ENCODE measurements around the gene CDH23.

Gene CDH23

GRCh38 chr10:71584461-71584860 is 187.7 kb downstream of the CDH23 start:
- Histone ChIP-seq H3K79me2 (ENCODE audit: insufficient read depth, low read length) (no peaks in the 10 kb centered on the region), H3K4me3 (ENCODE audit: low read length, poor library complexity, severe bottlenecking) (no peak overlapping the region), H3K9me3 (ENCODE audit: insufficient read depth, low read depth, low read length) (no peaks in the 10 kb centered on the region), H3K4me2 (ENCODE audit: low read depth, low read length, poor library complexity, severe bottlenecking) (no peak overlapping the region), H2AFZ (ENCODE audit: low read length) (no peak overlapping the region), H3F3A (ENCODE audit: low read depth) (no peaks in the 10 kb centered on the region), H3K36me3 (ENCODE audit: insufficient read depth, low read length) (no peaks in the 10 kb centered on the region), H3K4me1 (ENCODE audit: insufficient read depth, low read length, poor library complexity, severe bottlenecking) (no peaks in the 10 kb centered on the region), H3K27me3 (ENCODE audit: insufficient read depth, low read length, poor library complexity, severe bottlenecking) (no peaks in the 10 kb centered on the region), H3K9me2 (replicated peaks; ENCODE audit: low read depth, low read length) (no peaks in the 10 kb centered on the region), H4K20me1 (ENCODE audit: insufficient read depth, low read length, poor library complexity, severe bottlenecking) (no peaks in the 10 kb centered on the region), H3K9ac (ENCODE audit: low read depth, low read length, poor library complexity, severe bottlenecking) (no peak overlapping the region)
- TF ChIP-seq, protein P1, sequence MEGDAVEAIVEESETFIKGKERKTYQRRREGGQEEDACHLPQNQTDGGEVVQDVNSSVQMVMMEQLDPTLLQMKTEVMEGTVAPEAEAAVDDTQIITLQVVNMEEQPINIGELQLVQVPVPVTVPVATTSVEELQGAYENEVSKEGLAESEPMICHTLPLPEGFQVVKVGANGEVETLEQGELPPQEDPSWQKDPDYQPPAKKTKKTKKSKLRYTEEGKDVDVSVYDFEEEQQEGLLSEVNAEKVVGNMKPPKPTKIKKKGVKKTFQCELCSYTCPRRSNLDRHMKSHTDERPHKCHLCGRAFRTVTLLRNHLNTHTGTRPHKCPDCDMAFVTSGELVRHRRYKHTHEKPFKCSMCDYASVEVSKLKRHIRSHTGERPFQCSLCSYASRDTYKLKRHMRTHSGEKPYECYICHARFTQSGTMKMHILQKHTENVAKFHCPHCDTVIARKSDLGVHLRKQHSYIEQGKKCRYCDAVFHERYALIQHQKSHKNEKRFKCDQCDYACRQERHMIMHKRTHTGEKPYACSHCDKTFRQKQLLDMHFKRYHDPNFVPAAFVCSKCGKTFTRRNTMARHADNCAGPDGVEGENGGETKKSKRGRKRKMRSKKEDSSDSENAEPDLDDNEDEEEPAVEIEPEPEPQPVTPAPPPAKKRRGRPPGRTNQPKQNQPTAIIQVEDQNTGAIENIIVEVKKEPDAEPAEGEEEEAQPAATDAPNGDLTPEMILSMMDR (conservative IDR thresholded peaks at IDR 0.05; ENCODE audit: low read length): no peak
- no peak for TF ChIP-seq EZH2phosphoT487 (IDR thresholded peaks at IDR 0.05; ENCODE audit: borderline replicate concordance)

DNA sequence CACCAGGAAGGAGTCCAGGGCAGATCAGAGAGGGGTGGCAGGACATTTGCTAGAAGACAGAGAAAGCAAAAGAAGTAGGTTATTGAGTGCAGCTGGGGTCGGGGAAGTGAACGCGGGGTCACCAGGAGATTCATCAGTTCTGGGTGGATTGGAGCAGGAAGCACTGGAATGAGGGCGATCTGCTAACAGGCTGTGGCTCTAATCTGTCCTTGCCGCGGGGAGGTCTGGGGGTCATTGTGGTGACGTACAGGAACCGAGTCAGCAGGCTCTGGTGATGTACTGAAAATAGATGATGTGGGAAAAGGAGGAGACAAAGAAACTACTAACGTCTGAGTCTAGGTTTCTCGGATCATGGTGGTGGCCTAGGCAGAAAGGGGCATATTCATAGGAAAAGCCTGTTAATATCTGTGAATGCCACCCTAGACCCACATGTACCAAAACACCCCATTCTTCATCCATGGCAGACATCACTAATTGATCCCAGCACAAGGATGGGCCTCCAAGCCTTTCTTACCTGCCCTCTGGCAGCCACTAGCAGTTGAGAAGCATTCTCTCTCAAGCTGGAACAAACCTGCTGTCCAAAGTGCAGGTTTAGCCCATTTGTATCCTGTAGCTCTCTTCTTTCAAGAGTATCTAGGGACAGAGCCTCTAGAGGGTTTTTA is 188.3 kb downstream of the CDH23 start:
- no peak overlapping the region for H3K4me2 ChIP-seq (ENCODE audit: low read depth, low read length, poor library complexity, severe bottlenecking)
- H3K27me3 ChIP-seq (ENCODE audit: insufficient read depth, low read length, poor library complexity, severe bottlenecking): no peaks in the 10 kb centered on the region
- H3K4me1 ChIP-seq (ENCODE audit: insufficient read depth, low read length, poor library complexity, severe bottlenecking): no peaks in the 10 kb centered on the region
- H2AFZ ChIP-seq (ENCODE audit: low read length): no peak overlapping the region
- no peaks in the 10 kb centered on the region for H3K9me3 ChIP-seq (ENCODE audit: insufficient read depth, low read depth, low read length)
- no peaks in the 10 kb centered on the region for H3K79me2 ChIP-seq (ENCODE audit: insufficient read depth, low read length)
- H3K9ac ChIP-seq (ENCODE audit: low read depth, low read length, poor library complexity, severe bottlenecking): no peak overlapping the region
- H3K9me2 ChIP-seq (replicated peaks; ENCODE audit: low read depth, low read length): no peaks in the 10 kb centered on the region
- H4K20me1 ChIP-seq (ENCODE audit: insufficient read depth, low read length, poor library complexity, severe bottlenecking): no peaks in the 10 kb centered on the region
- no peaks in the 10 kb centered on the region for H3K36me3 ChIP-seq (ENCODE audit: insufficient read depth, low read length)
- H3F3A ChIP-seq (ENCODE audit: low read depth): no peaks in the 10 kb centered on the region
- TF ChIP-seq, protein P1 (conservative IDR thresholded peaks at IDR 0.05; ENCODE audit: low read length): no peak
- TF ChIP-seq EZH2phosphoT487 (IDR thresholded peaks at IDR 0.05; ENCODE audit: borderline replicate concordance): no peak
- H3K4me3 ChIP-seq (ENCODE audit: low read length, poor library complexity, severe bottlenecking): no peak overlapping the region

DNA sequence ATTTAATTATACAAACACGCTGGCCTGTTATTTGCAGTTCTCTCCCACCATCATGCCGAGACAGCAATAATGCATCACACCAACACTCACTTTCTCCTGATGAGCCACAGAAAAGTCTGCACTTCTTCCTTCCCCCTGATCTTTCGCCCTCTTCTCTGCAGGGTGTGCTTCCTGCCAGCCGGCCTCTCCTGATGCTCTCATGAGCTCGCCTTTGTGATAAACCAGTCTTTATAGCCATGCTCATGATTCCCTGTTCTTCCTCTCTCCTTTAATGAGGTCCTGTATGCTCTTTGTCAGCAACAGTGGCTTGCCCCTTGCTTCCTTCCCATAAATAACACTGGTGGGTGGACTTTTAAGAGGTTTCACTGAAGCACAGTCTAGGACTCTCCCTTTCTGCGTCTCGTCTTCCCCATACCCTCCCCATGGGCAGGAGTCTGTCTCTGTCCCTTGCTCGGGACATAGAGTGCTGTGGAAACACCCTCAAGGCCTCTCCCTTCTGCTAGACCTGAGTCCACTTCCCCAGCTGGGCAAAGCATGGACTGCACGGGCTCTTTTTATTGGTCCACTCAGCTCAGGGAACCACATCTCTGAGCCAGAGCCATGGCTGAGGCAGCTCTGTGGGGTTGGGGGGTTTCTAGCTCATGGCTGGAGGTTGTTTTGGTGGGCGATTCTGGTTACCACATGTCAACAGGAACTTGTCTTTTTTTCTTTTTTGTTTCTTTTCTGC is 189.0 kb downstream of the CDH23 start:
- Histone ChIP-seq H3K4me1 (ENCODE audit: insufficient read depth, low read length, poor library complexity, severe bottlenecking) (no peaks in the 10 kb centered on the region), H2AFZ (ENCODE audit: low read length) (no peak overlapping the region), H3K79me2 (ENCODE audit: insufficient read depth, low read length) (no peaks in the 10 kb centered on the region), H3K27me3 (ENCODE audit: insufficient read depth, low read length, poor library complexity, severe bottlenecking) (no peaks in the 10 kb centered on the region), H4K20me1 (ENCODE audit: insufficient read depth, low read length, poor library complexity, severe bottlenecking) (no peaks in the 10 kb centered on the region), H3K9me3 (ENCODE audit: insufficient read depth, low read depth, low read length) (no peaks in the 10 kb centered on the region), H3K9me2 (replicated peaks; ENCODE audit: low read depth, low read length) (no peaks in the 10 kb centered on the region), H3K4me2 (ENCODE audit: low read depth, low read length, poor library complexity, severe bottlenecking) (no peak overlapping the region), H3K4me3 (ENCODE audit: low read length, poor library complexity, severe bottlenecking) (no peak overlapping the region), H3K9ac (ENCODE audit: low read depth, low read length, poor library complexity, severe bottlenecking) (no peak overlapping the region), H3F3A (ENCODE audit: low read depth) (no peaks in the 10 kb centered on the region), H3K36me3 (ENCODE audit: insufficient read depth, low read length) (no peaks in the 10 kb centered on the region)
- TF ChIP-seq, protein P1 (conservative IDR thresholded peaks at IDR 0.05; ENCODE audit: low read length): no peak
- no peak for TF ChIP-seq EZH2phosphoT487 (IDR thresholded peaks at IDR 0.05; ENCODE audit: borderline replicate concordance)

All from Loucy (cell line).